Choroid plexus epithelial cell (primary cell): Measurements from ENCODE around the gene TTF1.

ENCODE experiments used
- DNase-seq: peaks from one replicate; pipeline ENCODE4 v3.0.0-alpha.2; 2010; ENCODE audit warnings: low read depth
- H3K4me3 ChIP-seq: 2 replicates; pipeline ENCODE4 v1.5.1; 2011; ENCODE audit warnings: low read depth, mild to moderate bottlenecking, control low read depth, low read length, moderate library complexity
- CTCF ChIP-seq: conservative IDR thresholded peaks from 2 replicates; pipeline ENCODE4 v1.5.1; 2011; ENCODE audit warnings: low read depth, mild to moderate bottlenecking, control low read depth, inconsistent platforms, low read length, moderate library complexity

TTF1 gene

GRCh38 chr9:132406554-132407122, at the start of gene TTF1:
TSS of gene TTF1 (minus strand) at chr9:132406840. CDS start at chr9:132402821, 4,019 bp downstream.
- TF ChIP-seq CTCF, result no peak
- peak; percentile 92 for DNase-seq
- H3K4me3 ChIP-seq, result peak within 1 kb of the TSS; percentile 84

DNA sequence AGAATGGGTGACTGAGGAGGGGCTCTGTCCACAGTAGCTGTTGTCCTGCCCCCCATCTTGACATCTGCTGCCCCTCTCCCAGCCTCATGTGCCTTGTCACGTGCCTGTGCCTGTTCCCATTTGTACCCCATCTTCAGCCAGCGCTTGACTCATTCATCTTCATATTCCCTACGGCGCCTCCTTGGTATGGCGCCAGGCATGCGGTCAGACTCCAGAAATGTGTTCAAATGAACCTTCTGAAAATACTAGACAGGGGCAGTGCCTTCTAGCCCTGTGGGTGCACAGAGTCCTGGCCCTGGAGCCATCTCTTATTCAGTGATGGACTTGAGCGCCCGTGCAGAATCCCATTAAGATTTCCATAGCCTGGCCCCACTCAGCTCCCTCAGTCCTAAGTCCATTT, 49.6 kb upstream of the TTF1 start:
- TF ChIP-seq CTCF, result no peak
- no peak overlapping the region for H3K4me3 ChIP-seq
- DNase-seq, result no peak

DNA sequence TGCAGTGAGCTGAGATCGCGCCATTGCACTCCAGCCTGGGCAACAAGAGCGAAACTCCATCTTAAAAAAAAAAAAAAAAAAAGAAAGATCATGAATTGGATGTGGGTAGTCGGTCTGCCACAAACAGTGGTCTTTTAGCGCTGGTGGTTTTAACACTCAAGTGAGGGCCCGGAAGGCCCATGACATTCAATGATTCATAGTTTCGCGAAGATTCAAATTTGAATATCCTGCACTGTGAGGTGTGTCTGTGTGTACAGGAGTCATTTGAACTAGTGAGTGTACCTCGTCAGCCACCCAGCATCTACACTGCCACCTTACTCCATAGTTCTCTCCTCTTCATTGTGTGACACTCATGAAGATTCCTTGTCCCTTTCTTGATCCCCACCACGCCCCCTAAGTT, 44.6 kb upstream of the TTF1 start:
- no peak for TF ChIP-seq CTCF
- DNase-seq, result no peak
- no peak overlapping the region for H3K4me3 ChIP-seq

- TF ChIP-seq CTCF, result no peak
- no peak overlapping the region for H3K4me3 ChIP-seq
- DNase-seq, result no peak
These were observed 41.3 kb upstream of the TTF1 start for GRCh38 chr9:132447902-132448301.

DNA sequence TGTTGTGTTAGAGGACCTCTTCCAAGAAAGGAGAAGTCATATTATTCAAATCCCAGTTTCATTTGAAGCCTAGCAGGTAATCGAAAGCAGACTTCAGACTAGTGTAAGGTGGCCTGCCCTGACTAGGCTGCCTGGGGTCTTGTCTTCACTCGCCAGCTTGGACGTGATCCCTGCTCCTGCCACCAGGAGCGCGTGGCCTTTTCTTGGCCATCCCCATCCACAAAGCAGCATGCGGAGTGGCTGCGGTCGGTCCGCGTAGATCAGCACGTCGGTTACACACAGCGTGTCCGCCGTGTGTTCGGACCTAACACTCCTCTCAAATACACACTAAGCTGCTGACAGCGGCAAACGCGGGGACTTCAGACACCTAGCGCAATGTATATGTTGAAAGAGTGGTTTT, 40.7 kb upstream of the TTF1 start:
- peak; percentile 1 for DNase-seq
- TF ChIP-seq CTCF, result peak; percentile 21
- H3K4me3 ChIP-seq, result no peak overlapping the region

DNA sequence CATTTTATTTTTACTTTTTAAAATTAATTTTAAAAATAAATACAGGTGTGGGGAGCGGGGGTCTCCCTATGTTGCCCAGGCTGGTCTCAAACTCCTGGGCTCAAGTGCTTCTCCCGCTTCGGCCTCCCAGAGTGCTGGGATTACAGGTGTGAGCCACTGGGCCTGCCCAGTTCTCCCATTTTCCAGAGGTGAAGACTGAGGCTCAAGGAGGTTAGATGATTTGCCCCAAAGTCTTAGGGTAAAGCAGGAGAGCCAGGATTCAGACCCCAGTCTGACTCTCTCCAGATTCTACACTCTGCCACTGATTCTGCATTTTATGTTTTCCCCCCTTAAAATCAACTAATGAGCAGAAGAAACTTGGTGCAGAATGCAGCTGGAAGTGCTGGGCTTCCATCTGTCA, 40.2 kb upstream of the TTF1 start:
- no peak for DNase-seq
- TF ChIP-seq CTCF, result no peak
- H3K4me3 ChIP-seq, result no peak overlapping the region

GRCh38 chr9:132443951-132444607, 37.4 kb upstream of the TTF1 start:
- H3K4me3 ChIP-seq, result no peak overlapping the region
- no peak for DNase-seq
- no peak for TF ChIP-seq CTCF
